ENCODE data around the gene FAP.

FAP gene

DNA sequence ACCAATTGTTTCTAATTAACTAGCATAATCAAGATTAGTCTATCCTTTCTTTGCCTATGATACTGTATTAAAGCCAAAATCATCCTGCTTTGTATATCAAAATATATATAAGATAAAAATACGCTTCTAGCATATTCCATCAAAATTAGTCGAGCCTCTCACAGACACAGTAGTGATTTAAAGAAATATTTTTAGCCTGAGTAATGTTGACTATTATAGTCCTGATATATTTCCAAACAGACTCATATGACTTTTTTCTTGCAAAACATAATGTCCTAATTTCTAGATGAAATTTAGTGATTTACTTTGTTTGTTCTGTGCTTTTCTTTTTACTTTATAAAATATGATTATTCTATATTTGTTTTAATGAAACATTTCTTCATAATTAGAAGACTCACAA lies 30.9 kb downstream of the FAP start:
- POLR2A ChIA-PET, result no interaction called here
- no peaks in the 10 kb centered on the region for H3K27me3 ChIP-seq (replicated peaks in 2 of 5; ENCODE audit: control insufficient read depth in 4 of 5, insufficient read depth in 5 of 5, low read length in 4 of 5)
- peaks cover 0 to 12% (median 0%) of the 10 kb centered on the region in 4 experiments for H3K4me1 ChIP-seq (ENCODE audit: control extremely low read depth in 1 of 4, control insufficient read depth in 4 of 4, insufficient read depth in 4 of 4, low read length in 3 of 4)
- no peak overlapping the region for H3K4me3 ChIP-seq (ENCODE audit: control insufficient read depth in 1 of 7, extremely low read depth in 1 of 7, insufficient read depth in 4 of 7, low read depth in 2 of 7, low read length in 6 of 7)
- no peak for DNase-seq
- WGBS (ENCODE audit: insufficient coverage), result no CpG with 5 or more reads among the region's 2 CpGs
- CTCF ChIA-PET, result interaction anchor here (0.8 kb wide), 1 partner anchor 9 kb away, joined by 3 read pairs; no protein-coding TSS in a partner anchor
- H3K9me3 ChIP-seq (ENCODE audit: control extremely low read depth in 1 of 5, control insufficient read depth in 4 of 5, insufficient read depth in 2 of 5, low read depth in 1 of 5, low read length in 4 of 5), result no peaks in the 10 kb centered on the region
- no peak overlapping the region for H3K27ac ChIP-seq (ENCODE audit: insufficient read depth in 1 of 2, low read depth in 1 of 2, low read length in 2 of 2, poor library complexity in 1 of 2, severe bottlenecking in 2 of 2)
- H3K36me3 ChIP-seq (ENCODE audit: control insufficient read depth in 4 of 4, insufficient read depth in 4 of 4, low read length in 3 of 4), result no peaks in the 10 kb centered on the region

DNA sequence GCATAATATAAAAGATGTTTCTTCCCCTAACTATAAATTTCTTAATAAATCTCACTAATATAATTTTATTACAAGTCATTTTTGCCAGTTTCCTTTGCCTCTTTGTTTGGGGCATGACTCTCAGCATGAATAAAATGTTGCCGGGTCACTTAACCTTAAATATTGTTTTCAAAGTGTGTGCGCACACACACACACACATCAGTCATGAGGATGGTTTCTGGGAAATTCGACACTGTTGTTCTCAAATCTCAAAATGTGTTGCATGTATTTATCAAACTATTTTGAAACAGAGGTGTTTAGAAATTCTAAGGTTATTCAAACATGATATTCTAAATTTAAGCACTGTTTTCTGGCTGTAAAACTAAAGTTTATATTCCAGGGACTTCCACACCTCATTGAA lies 31.5 kb downstream of the FAP start:
- Histone ChIP-seq H3K36me3 (ENCODE audit: control insufficient read depth in 4 of 4, insufficient read depth in 4 of 4, low read length in 3 of 4) (no peaks in the 10 kb centered on the region), H3K27ac (ENCODE audit: insufficient read depth in 1 of 2, low read depth in 1 of 2, low read length in 2 of 2, poor library complexity in 1 of 2, severe bottlenecking in 2 of 2) (no peak overlapping the region), H3K9me3 (ENCODE audit: control extremely low read depth in 1 of 5, control insufficient read depth in 4 of 5, insufficient read depth in 2 of 5, low read depth in 1 of 5, low read length in 4 of 5) (no peaks in the 10 kb centered on the region), H3K4me3 (ENCODE audit: control insufficient read depth in 1 of 7, extremely low read depth in 1 of 7, insufficient read depth in 4 of 7, low read depth in 2 of 7, low read length in 6 of 7) (no peak overlapping the region), H3K27me3 (replicated peaks in 2 of 5; ENCODE audit: control insufficient read depth in 4 of 5, insufficient read depth in 5 of 5, low read length in 4 of 5) (no peaks in the 10 kb centered on the region), H3K4me1 (ENCODE audit: control extremely low read depth in 1 of 4, control insufficient read depth in 4 of 4, insufficient read depth in 4 of 4, low read length in 3 of 4) (peaks cover 0 to 12% (median 0%) of the 10 kb centered on the region in 4 experiments)
- 100% methylated on average over 2 of the region's 3 CpGs for WGBS (ENCODE audit: insufficient coverage)
- no peak for DNase-seq
- ChIA-PET CTCF (interaction anchor here (0.8 kb wide), 1 partner anchor 10 kb away, joined by 3 read pairs; no protein-coding TSS in a partner anchor), POLR2A (no interaction called here)

GRCh38 chr2:162210385-162210784 lies 32.9 kb downstream of the FAP start:
- H3K9me3 ChIP-seq (ENCODE audit: control extremely low read depth in 1 of 5, control insufficient read depth in 4 of 5, insufficient read depth in 2 of 5, low read depth in 1 of 5, low read length in 4 of 5), result no peaks in the 10 kb centered on the region
- H3K27ac ChIP-seq (ENCODE audit: insufficient read depth in 1 of 2, low read depth in 1 of 2, low read length in 2 of 2, poor library complexity in 1 of 2, severe bottlenecking in 2 of 2), result no peak overlapping the region
- H3K4me3 ChIP-seq (ENCODE audit: control insufficient read depth in 1 of 7, extremely low read depth in 1 of 7, insufficient read depth in 4 of 7, low read depth in 2 of 7, low read length in 6 of 7), result no peak overlapping the region
- peak in 2 of 3 donors; percentile 21 to 39 for DNase-seq
- H3K36me3 ChIP-seq (ENCODE audit: control insufficient read depth in 4 of 4, insufficient read depth in 4 of 4, low read length in 3 of 4), result no peaks in the 10 kb centered on the region
- ChIA-PET POLR2A (no interaction called here), CTCF (interaction anchor here (1.9 kb wide), 1 partner anchor 11 kb away, joined by 14 read pairs; no protein-coding TSS in a partner anchor)
- peaks cover 0 to 12% (median 0%) of the 10 kb centered on the region in 4 experiments for H3K4me1 ChIP-seq (ENCODE audit: control extremely low read depth in 1 of 4, control insufficient read depth in 4 of 4, insufficient read depth in 4 of 4, low read length in 3 of 4)
- H3K27me3 ChIP-seq (replicated peaks in 2 of 5; ENCODE audit: control insufficient read depth in 4 of 5, insufficient read depth in 5 of 5, low read length in 4 of 5), result no peaks in the 10 kb centered on the region

- no peaks in the 10 kb centered on the region for H3K36me3 ChIP-seq (ENCODE audit: control insufficient read depth in 4 of 4, insufficient read depth in 4 of 4, low read length in 3 of 4)
- H3K27ac ChIP-seq (ENCODE audit: insufficient read depth in 1 of 2, low read depth in 1 of 2, low read length in 2 of 2, poor library complexity in 1 of 2, severe bottlenecking in 2 of 2), result no peak overlapping the region
- POLR2A ChIA-PET, result no interaction called here
- H3K27me3 ChIP-seq (replicated peaks in 2 of 5; ENCODE audit: control insufficient read depth in 4 of 5, insufficient read depth in 5 of 5, low read length in 4 of 5), result no peaks in the 10 kb centered on the region
- no peaks in the 10 kb centered on the region for H3K9me3 ChIP-seq (ENCODE audit: control extremely low read depth in 1 of 5, control insufficient read depth in 4 of 5, insufficient read depth in 2 of 5, low read depth in 1 of 5, low read length in 4 of 5)
- no peaks in the 10 kb centered on the region for H3K4me1 ChIP-seq (ENCODE audit: control extremely low read depth in 1 of 4, control insufficient read depth in 4 of 4, insufficient read depth in 4 of 4, low read length in 3 of 4)
- no peak for DNase-seq
- CTCF ChIA-PET, result no interaction called here
- H3K4me3 ChIP-seq (ENCODE audit: control insufficient read depth in 1 of 7, extremely low read depth in 1 of 7, insufficient read depth in 4 of 7, low read depth in 2 of 7, low read length in 6 of 7), result no peak overlapping the region
These were observed 41.0 kb downstream of the FAP start for GRCh38 chr2:162202203-162202602.

GRCh38 chr2:162200636-162201035 lies 42.6 kb downstream of the FAP start:
- no peak for DNase-seq
- no peaks in the 10 kb centered on the region for H3K36me3 ChIP-seq (ENCODE audit: control insufficient read depth in 4 of 4, insufficient read depth in 4 of 4, low read length in 3 of 4)
- no peaks in the 10 kb centered on the region for H3K9me3 ChIP-seq (ENCODE audit: control extremely low read depth in 1 of 5, control insufficient read depth in 4 of 5, insufficient read depth in 2 of 5, low read depth in 1 of 5, low read length in 4 of 5)
- ChIA-PET POLR2A (no interaction called here), CTCF (no interaction called here)
- H3K4me3 ChIP-seq (ENCODE audit: control insufficient read depth in 1 of 7, extremely low read depth in 1 of 7, insufficient read depth in 4 of 7, low read depth in 2 of 7, low read length in 6 of 7), result no peak overlapping the region
- no peak overlapping the region for H3K27ac ChIP-seq (ENCODE audit: insufficient read depth in 1 of 2, low read depth in 1 of 2, low read length in 2 of 2, poor library complexity in 1 of 2, severe bottlenecking in 2 of 2)
- no peaks in the 10 kb centered on the region for H3K4me1 ChIP-seq (ENCODE audit: control extremely low read depth in 1 of 4, control insufficient read depth in 4 of 4, insufficient read depth in 4 of 4, low read length in 3 of 4)
- no peaks in the 10 kb centered on the region for H3K27me3 ChIP-seq (replicated peaks in 2 of 5; ENCODE audit: control insufficient read depth in 4 of 5, insufficient read depth in 5 of 5, low read length in 4 of 5)
- no CpG with 5 or more reads among the region's 1 CpG for WGBS (ENCODE audit: insufficient coverage)

- DNase-seq, result no peak
- Histone ChIP-seq H3K4me3 (ENCODE audit: control insufficient read depth in 1 of 7, extremely low read depth in 1 of 7, insufficient read depth in 4 of 7, low read depth in 2 of 7, low read length in 6 of 7) (no peak overlapping the region), H3K36me3 (ENCODE audit: control insufficient read depth in 4 of 4, insufficient read depth in 4 of 4, low read length in 3 of 4) (no peaks in the 10 kb centered on the region), H3K27me3 (replicated peaks in 2 of 5; ENCODE audit: control insufficient read depth in 4 of 5, insufficient read depth in 5 of 5, low read length in 4 of 5) (no peaks in the 10 kb centered on the region), H3K27ac (ENCODE audit: insufficient read depth in 1 of 2, low read depth in 1 of 2, low read length in 2 of 2, poor library complexity in 1 of 2, severe bottlenecking in 2 of 2) (no peak overlapping the region), H3K4me1 (ENCODE audit: control extremely low read depth in 1 of 4, control insufficient read depth in 4 of 4, insufficient read depth in 4 of 4, low read length in 3 of 4) (no peaks in the 10 kb centered on the region), H3K9me3 (ENCODE audit: control extremely low read depth in 1 of 5, control insufficient read depth in 4 of 5, insufficient read depth in 2 of 5, low read depth in 1 of 5, low read length in 4 of 5) (no peaks in the 10 kb centered on the region)
- CTCF ChIA-PET, result no interaction called here
- WGBS (ENCODE audit: insufficient coverage), result 100% methylated on average over 1 of the region's 1 CpG
- POLR2A ChIA-PET, result no interaction called here
These were observed 43.3 kb downstream of the FAP start for GRCh38 chr2:162199913-162200312.

- H3K4me3 ChIP-seq (ENCODE audit: control insufficient read depth in 1 of 7, extremely low read depth in 1 of 7, insufficient read depth in 4 of 7, low read depth in 2 of 7, low read length in 6 of 7), result no peak overlapping the region
- H3K9me3 ChIP-seq (ENCODE audit: control extremely low read depth in 1 of 5, control insufficient read depth in 4 of 5, insufficient read depth in 2 of 5, low read depth in 1 of 5, low read length in 4 of 5), result no peaks in the 10 kb centered on the region
- POLR2A ChIA-PET, result no interaction called here
- H3K27me3 ChIP-seq (replicated peaks in 2 of 5; ENCODE audit: control insufficient read depth in 4 of 5, insufficient read depth in 5 of 5, low read length in 4 of 5), result no peaks in the 10 kb centered on the region
- DNase-seq, result no peak
- CTCF ChIA-PET, result interaction anchor here (0.9 kb wide), 1 partner anchor 13 kb away, joined by 3 read pairs; no protein-coding TSS in a partner anchor
- WGBS (ENCODE audit: insufficient coverage), result 93% methylated on average over 9 of the region's 9 CpGs
- H3K4me1 ChIP-seq (ENCODE audit: control extremely low read depth in 1 of 4, control insufficient read depth in 4 of 4, insufficient read depth in 4 of 4, low read length in 3 of 4), result no peaks in the 10 kb centered on the region
- H3K36me3 ChIP-seq (ENCODE audit: control insufficient read depth in 4 of 4, insufficient read depth in 4 of 4, low read length in 3 of 4), result no peaks in the 10 kb centered on the region
- no peak overlapping the region for H3K27ac ChIP-seq (ENCODE audit: insufficient read depth in 1 of 2, low read depth in 1 of 2, low read length in 2 of 2, poor library complexity in 1 of 2, severe bottlenecking in 2 of 2)
These were observed 45.0 kb downstream of the FAP start for GRCh38 chr2:162198239-162198638.

All from common myeloid progenitor, CD34-positive (primary cell).